IPS DF 4.7 (cell line): ENCODE data around the gene CPPED1.

ENCODE experiments used
- DNase-seq: peaks from one replicate; pipeline ENCODE4 v3.0.0-alpha.2; 2013; ENCODE audit warnings: low spot score; ENCODE audit errors: extremely low read depth

The CPPED1 gene

DNA sequence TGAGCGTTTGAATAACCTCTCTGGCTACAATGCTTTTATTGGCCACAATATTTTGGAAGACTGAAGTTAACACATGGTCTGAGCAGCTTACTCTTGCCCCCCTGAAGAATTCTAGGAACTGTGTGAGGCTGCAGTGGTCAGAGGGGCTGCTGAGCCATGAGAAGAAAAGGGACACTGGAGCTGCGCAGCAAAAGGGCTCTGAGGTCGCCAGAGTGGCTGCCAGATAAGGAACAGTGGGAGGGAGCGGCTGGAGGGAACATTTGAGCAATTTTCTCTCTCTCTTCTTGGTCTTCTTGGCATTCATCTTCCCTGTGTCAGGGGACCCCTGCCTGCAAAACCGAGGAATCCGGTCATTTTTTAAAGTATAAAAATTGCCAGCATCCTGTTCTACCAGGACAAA lies 66.1 kb downstream of the CPPED1 start:
- DNase-seq: no peak

DNA sequence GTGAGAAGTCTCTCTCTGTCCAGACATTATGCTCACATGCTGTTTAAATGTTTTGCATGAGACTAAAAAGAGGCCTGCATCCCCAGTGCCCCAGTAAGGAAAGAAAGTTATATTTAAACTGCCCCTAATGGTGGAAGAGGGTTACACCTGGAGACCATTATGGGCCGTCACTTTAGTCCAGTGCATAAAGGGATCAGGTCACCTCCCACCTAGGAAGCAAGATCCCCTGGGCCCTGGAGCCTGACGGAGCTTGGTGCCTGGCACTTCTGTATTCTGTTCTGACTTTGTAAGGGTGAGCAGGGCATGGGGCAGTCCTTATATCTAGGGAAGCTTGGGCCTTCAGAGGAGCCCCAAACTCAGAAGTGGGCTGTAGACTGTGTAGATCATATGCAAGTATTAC lies 67.9 kb downstream of the CPPED1 start:
- DNase-seq: no peak

DNA sequence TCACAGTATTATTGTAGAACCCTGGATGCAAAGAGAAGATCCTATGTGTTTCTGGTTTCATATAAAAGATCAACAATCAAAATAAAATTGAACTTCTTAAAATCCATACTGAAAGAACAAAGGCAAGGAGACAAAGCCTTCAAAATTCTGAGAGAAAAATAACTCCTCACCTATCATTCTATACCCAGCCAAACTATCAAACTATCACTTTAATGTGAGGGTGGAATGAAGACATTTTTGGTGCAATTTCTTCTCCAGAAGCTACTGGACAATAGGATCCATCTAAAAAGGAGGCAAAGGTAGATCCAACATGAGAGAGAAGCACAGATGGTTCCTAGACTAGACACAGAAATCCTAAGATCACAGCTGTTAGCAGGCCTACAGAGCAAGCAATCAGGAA lies 71.1 kb downstream of the CPPED1 start:
- no peak for DNase-seq

DNA sequence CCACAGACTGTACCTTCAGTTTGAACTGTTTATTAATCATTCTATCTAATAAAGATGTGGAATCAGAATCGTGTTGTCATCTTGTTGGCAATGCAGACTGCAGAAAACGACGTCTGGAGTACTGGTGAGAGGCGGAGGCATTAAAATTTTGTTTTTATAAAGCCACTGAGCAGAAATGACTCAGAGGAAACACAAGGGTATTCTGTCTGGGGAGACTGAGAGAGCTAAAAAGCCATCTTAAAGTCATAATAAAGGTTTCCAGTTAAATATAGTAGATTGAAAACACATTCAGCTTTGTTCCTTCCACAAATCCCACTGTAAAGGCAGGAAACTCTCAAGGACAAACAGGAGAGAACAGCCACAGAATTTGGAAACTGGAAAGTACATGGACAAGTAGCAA lies 74.2 kb downstream of the CPPED1 start:
- DNase-seq: no peak

DNA sequence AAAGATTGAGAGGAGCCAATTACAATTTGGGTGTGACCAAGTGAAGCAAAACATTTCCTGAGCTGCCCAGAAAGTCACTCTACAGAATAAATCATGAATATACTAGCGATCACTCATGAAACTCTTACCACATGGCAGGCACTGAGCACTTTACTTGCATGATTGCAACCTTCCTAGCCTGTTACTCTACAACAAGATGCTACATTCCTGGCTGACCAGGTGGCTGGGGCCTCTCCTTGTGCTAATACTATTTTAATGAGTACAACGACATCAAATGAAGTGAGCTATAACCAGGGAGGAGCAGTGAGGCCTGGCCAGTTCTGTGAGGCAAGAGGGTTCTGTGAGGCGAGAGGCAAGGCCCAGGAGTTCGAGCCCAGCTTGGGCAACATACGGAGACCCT lies 75.2 kb downstream of the CPPED1 start:
- DNase-seq: no peak

DNA sequence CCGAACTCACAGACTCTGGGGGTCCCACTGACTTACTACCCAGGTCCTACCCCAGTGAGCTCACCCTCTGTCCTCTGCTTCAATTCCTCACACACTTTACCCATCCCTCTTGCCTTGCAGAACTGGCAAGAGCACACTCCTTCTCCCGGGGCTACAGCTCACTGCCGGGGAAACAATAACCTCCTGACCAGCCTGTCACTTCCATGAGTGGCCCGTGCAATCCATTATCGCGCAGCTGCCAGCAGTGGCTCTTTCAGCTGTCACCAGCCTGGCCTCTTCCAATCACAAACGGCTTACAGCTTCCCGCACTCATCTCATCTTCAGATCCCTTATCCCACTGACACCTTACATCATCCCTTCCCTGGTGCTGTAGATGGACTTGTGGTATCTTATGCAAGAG lies 79.5 kb downstream of the CPPED1 start:
- no peak for DNase-seq

DNA sequence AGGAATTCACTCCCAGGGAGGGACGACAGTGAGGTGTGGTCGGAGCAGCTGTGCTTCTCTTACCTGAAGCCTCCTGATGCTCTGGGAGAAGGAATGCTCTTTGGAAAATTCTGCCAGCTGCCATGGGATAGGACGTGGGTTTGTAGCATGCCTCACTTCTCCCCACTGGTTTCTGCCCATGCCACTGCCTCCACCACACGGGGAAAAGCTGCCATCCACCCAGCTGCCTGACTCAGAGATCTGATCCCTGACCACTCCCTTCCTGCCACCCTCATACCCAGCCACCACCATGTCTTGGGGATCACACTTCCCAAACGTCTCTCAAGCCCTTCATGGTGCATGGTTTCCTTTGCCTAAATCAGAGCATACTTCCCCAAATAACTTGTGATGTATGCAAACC lies 80.0 kb downstream of the CPPED1 start:
- no peak for DNase-seq

DNA sequence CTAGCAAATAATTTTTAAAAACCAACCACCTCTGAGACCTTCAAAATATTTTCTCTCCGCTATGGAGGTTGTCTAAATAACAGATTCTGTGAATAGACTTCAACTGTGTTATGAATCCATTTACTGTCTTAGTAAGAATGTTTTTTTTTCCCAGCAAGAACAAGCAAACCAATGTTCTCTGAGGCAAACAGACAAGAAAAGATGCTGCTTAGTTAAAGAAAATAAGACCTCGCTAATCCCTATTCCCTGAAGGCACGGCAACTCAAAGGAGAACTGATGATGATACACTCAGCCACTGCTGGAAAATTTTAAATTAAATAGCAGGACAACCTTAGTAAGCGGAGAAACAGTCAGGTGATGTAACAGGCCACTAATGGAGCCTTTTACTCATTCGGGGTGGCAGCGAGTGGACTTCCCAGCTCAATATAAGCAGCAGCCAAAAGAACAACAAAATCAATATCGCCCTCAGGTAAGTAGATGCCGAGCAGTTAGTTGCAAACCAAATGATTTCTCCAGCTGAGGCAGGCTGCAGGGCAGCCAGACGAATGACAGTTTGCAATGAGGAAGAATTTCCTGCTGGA lies 81.8 kb downstream of the CPPED1 start:
- no peak for DNase-seq

DNA sequence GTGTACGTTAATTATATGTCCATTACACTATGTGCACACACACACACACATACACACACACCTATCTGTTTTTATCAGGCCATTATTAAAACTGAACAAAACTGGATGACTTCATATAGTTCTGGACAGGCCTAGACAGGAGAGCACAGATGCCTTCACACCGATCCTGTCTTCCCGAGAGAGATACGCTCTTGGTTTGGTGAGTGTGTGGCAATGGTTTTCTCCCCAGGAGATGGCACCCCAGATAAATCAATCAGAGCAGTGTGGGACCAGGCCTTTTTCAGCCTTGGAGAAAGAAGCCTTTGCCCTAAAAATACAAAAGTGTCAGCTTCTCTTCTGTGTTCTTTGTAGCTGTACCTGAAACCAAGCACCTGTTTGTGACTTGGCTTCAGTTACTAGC lies 83.7 kb downstream of the CPPED1 start:
- no peak for DNase-seq

DNA sequence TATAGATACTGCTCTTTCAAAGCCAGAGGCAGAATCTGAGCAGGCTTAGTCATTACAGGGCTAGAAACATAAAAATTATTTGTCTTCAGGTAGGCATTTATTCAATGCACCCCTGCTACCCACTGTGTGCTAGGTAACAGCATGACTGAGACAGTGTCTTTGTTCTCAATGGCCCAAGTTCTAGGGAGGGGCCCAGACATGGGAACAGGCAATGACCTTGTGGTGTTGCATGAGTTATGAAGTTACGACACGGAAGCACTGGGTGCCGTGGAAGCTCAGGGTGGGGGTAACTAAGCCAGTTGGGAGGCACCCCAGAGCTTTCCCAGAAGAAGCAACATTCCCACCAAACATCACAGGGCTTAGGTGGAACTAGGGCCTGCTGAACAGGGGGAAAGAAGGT lies 87.0 kb downstream of the CPPED1 start:
- DNase-seq: no peak

DNA sequence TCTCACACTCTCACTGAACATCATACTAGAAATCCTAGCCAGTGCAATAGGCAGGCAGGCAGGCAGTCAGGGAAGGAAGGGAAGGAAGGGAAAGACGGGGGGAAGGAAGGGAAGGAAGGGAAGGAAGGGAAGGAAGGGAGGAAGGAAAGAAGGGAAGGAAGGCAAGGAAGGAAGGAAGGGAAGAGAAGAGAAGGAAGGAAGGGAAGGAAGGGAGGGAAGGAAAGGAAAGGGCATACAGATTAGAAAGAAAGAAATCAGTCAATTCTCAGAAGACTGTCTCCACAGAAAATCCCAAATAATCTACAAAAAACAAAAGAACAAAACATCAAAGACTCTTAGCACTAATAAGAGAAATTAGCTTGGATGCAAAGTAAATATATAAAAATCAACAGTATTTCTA lies 93.9 kb downstream of the CPPED1 start:
- no peak for DNase-seq

DNA sequence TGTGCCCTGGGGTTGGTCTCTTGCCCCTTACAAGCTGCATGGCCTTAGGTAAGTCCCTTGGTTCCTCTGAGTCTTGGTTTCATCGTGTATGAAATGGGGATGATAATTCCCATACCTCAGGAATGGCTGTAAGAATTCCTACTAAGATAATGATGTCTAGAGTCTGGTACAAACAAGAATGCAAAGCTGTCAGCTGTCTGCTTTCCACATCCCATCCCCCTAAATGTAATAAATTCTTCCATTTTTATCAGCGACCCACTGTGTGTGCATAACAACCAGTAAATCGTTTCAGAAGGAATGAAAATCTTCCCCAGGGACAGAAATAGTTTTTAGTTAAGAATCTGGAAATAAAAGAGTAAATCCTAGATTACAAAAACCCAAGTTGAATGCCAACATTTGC lies 95.4 kb downstream of the CPPED1 start:
- DNase-seq: no peak

DNA sequence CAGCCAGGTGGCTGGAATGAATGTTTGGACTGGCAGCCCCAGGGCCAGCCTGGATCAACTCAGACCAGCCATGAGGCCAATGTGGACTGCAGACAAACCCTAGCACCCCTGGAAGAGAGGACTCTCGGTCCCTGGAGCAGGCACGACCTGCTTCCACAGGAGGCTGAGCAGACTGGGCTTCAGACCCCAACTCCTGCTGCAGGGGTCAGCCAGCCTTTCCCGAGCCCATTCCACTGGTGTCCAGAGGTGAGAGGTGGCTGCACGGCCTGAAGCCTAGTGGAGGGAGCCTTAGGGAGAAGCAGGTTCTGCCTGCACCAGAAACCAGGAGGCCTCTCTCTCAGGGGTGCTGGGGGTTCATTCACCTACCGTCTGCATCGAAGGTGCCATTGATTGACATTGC lies 97.1 kb downstream of the CPPED1 start:
- no peak for DNase-seq

DNA sequence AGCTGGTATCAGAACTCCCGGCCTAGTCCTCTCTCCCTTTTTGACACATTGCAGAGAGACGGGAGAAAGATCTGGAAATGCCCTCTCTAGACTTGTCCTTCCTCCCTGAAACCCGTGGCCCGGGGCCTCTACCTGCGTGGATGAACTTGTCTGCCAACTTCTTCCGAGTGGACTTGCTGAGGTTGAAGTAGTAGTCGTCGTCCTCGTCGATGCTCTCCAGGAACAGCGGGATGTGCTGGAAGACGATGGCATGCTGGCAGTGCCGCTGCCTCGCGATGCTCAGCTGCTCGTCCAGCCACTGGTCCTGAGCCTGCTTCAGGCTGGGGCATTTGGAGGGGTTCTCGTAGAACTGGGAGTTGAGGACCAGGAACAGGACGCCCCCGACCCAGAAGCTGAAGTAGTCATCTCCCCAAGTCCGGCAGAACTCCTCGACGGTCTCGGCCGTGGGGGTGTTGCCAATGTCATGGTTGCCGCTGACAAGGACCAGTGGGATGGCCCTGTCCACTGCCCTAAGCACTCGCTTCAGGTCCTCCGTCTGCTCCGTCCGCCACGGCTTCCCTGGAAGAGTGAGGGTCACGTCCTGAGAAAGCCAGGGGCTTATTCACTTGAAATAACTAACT lies 99.1 kb downstream of the CPPED1 start:
- no peak for DNase-seq

DNA sequence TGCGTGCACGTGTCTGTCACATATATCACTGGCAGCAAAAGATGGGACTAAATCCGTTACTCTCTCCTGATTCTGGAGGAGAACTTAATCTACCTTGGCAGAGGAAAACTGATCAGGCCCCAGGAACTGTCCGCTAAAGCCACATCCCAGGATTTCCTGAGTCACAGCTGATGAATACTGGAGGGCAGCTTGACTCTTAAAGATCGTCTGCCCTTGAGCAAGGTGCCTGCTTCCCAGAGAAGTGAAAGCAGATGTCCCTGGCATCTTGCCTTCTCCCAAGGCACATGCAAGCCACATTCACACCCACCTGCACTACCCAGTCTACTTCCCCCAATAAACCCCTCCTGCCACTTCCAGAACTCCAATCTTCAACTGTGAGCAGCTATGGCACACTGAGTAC lies 99.8 kb downstream of the CPPED1 start:
- DNase-seq: no peak

DNA sequence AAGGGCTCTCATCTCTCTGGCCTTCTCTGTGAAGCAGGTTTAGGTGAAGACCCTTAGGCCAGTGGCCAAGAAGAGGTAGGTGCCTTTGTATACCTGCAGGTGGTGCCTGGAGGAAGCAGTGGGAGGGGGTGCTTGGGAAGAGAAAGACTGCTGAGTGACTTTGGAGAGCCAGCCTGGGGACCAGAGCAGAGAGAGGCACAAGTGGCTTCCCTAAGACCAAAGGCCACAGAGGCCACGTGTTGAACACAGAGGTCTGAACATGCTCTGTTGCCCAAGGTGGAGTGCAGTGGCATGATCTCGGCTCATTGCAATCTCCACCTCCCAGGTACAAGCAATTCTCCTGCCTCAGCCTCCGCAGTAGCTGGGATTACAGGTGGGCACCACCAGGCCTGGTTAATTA lies 103.5 kb downstream of the CPPED1 start:
- DNase-seq: no peak

DNA sequence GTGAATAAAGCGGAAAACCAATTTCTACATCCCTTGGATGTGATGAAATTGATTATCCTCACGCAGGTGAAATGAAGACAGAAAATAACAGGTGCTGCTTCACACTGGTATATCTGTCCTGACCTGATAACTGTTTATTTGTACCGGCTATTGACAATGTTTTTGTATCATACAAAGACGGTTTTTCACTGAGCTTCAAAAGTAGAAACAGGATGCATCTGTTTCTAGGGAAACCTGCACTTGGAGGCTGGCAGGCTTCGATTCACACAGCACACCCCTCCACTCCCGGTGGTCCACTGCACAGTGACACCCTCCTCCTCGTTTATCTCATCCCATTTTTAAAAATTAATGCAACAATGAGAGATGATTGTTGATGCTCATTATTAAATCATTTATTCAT lies 104.5 kb downstream of the CPPED1 start:
- no peak for DNase-seq

DNA sequence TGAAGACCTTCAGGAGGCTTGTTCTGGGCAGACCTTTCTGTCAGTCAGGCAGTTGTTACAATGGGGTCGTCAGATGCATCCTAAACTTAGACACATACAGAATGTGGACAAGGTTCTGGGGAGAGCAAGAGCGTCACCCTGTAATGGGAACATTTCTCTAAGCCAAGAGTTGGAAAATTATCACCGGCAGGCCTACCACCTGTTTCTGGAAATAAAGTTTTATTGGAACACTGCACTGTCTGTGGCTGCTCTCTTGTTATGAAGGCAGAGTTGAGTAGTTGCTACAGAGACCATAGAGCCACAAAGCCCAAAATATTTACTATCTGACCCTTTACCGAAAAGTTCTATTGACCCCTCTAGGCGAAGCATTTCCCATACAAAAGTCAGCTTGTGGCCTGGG lies 106.2 kb downstream of the CPPED1 start:
- DNase-seq: no peak

DNA sequence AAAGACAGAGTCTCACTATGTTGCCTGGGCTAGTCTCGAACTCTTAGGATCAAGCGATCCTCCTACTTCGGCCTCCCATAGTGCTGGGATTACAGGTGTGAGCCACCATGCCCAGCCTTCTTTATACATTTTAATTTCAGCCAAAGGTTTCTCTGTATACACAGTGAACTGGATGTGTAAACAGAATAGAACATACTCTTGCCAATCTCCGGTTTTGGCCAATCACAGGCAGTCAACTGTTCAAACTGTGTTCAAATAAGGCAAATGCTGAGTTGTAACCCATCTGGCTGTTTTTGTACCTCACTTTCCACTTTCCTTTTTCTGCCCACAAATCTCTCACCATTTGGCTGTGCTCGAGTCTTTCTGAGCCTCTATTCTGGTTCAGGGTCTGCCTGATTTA lies 108.2 kb downstream of the CPPED1 start:
- DNase-seq: no peak

DNA sequence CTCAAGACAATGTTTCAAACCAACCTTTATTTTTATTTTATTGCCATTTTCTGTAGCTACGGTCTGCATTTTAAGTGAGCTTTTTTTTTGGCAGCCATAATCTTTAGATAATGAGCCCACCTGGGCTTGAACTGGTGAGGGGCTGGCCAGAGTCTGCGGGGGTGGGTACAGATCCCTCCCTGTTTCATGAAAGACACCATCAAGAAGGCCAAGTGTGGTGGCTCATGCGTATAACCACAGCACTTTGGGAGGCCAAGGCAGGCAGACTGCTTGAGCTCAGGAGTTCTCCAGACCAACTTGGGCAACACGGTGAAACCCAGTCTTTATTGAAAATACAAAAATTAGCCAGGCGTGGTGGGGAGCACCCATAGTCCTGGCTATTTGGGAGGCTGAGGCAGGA lies 113.7 kb downstream of the CPPED1 start:
- no peak for DNase-seq

DNA sequence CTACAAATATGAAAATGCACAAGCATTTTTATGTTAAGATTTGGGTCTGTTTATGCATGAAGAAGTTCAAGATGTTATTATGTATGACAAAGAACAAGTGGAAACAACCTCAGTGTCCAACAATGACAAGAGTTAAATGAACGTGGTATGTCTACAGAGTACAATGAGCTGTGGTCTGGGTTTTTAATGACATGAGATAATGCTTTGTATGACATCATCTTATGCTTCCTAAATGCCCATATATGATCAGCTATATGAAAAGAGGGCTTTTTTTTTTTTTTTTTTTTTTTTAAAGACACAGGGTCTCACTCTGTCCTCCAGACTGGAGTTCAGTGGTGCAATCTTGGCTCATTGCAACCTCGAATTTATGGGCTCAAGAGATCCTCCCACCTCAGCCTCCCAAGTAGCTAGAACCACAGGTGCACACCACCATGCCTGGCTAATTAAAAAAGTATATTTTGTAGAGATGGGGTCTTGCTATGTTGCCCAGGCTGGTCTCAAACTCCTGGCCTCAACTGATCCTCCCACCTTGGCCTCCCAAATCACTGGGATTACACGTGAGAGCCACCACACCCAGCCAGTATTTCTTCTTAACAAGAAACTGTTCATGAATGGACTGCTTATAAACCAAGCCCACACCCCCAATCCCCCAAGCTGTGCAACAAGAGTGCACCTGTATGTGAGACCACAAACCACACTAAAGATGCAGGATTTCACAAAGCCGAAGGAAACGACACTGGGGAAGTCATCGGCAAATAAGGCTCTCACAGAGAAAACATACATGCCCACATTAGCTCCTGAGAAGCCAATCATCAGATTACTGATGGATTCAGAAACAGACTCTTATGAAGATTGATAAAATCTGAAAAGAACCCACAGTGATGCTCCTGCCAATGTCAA lies 114.5 kb downstream of the CPPED1 start:
- DNase-seq: no peak

DNA sequence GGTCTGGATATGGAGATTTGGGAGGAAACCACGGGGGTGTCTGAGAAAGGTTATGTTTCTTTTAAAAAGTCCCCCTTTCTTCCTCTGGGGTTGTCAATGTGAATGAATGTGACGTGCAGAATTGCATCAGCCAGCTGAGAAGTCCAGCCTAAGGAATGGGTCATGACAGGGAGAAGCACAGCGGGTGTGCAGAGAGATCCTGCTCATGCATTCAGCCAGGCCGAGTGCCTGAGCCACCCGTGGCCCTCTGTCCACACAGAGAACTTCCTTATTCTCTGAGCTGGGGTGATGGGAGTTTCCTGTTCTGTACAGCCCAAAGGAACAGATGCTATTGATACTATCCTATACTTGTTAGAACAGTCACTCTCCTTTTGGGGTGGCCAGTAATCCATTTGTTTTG lies 117.9 kb downstream of the CPPED1 start:
- DNase-seq: no peak
